Measurements from ENCODE around the gene PTGER1.

PTGER1 gene

GRCh38 chr19:14446336-14447036 is 28.7 kb downstream of the PTGER1 start:
- TF ChIP-seq CTCF (IDR thresholded peaks at IDR 0.05; ENCODE audit: low read depth, low read length): no peak
- H3K4me3 ChIP-seq (ENCODE audit: low read depth, low read length): no peak overlapping the region

GRCh38 chr19:14443632-14444216 is 31.4 kb downstream of the PTGER1 start:
- no peak for TF ChIP-seq CTCF (IDR thresholded peaks at IDR 0.05; ENCODE audit: low read depth, low read length)
- H3K4me3 ChIP-seq (ENCODE audit: low read depth, low read length): no peak overlapping the region

- no peak for TF ChIP-seq CTCF (IDR thresholded peaks at IDR 0.05; ENCODE audit: low read depth, low read length)
- H3K4me3 ChIP-seq (ENCODE audit: low read depth, low read length): no peak overlapping the region
Measured at GRCh38 chr19:14442891-14443631, 32.1 kb downstream of the PTGER1 start.

- H3K4me3 ChIP-seq (ENCODE audit: low read depth, low read length): no peak overlapping the region
- TF ChIP-seq CTCF (IDR thresholded peaks at IDR 0.05; ENCODE audit: low read depth, low read length): no peak
Measured at GRCh38 chr19:14441041-14441938, 33.9 kb downstream of the PTGER1 start.

GRCh38 chr19:14440049-14440448 is 35.1 kb downstream of the PTGER1 start:
- no peak for TF ChIP-seq CTCF (IDR thresholded peaks at IDR 0.05; ENCODE audit: low read depth, low read length)
- no peak overlapping the region for H3K4me3 ChIP-seq (ENCODE audit: low read depth, low read length)

- no peak for TF ChIP-seq CTCF (IDR thresholded peaks at IDR 0.05; ENCODE audit: low read depth, low read length)
- no peak overlapping the region for H3K4me3 ChIP-seq (ENCODE audit: low read depth, low read length)
Measured at GRCh38 chr19:14439014-14439413, 36.1 kb downstream of the PTGER1 start.

Measured in WI38 (cell line).